Measurements from ENCODE around the gene ANKS1B.

Gene ANKS1B

GRCh38 chr12:99153293-99153692 is 831.4 kb downstream of the ANKS1B start:
- no peak overlapping the region for H3K4me3 ChIP-seq (ENCODE audit: low read depth, low read length)
- no peak for TF ChIP-seq CTCF (IDR thresholded peaks at IDR 0.05; ENCODE audit: low read depth, low read length)
- no peak for DNase-seq

GRCh38 chr12:99152337-99152736 is 832.4 kb downstream of the ANKS1B start:
- Histone ChIP-seq H3K4me1 (no peaks in the 10 kb centered on the region), H3K27me3 (no peaks in the 10 kb centered on the region), H3K36me3 (no peaks in the 10 kb centered on the region), H3K9me3 (no peaks in the 10 kb centered on the region), H3K4me3 (ENCODE audit: low read depth, low read length) (no peak overlapping the region)
- DNase-seq = no peak
- no peak for TF ChIP-seq CTCF (IDR thresholded peaks at IDR 0.05; ENCODE audit: low read depth, low read length)

More at GRCh38 chr12:99153293-99153692, 831.4 kb downstream of the ANKS1B start:
- H3K9me3 ChIP-seq = no peaks in the 10 kb centered on the region
- H3K36me3 ChIP-seq = no peaks in the 10 kb centered on the region
- no peaks in the 10 kb centered on the region for H3K27me3 ChIP-seq
- H3K4me1 ChIP-seq = no peaks in the 10 kb centered on the region

GRCh38 chr12:99151744-99152143 is 833.0 kb downstream of the ANKS1B start:
- no peak for DNase-seq
- Histone ChIP-seq H3K4me1 (no peaks in the 10 kb centered on the region), H3K4me3 (ENCODE audit: low read depth, low read length) (no peak overlapping the region), H3K9me3 (no peaks in the 10 kb centered on the region), H3K27me3 (no peaks in the 10 kb centered on the region), H3K36me3 (no peaks in the 10 kb centered on the region)
- TF ChIP-seq CTCF (IDR thresholded peaks at IDR 0.05; ENCODE audit: low read depth, low read length) = no peak

GRCh38 chr12:99147130-99147529 is 837.6 kb downstream of the ANKS1B start:
- no peaks in the 10 kb centered on the region for H3K36me3 ChIP-seq
- no peaks in the 10 kb centered on the region for H3K27me3 ChIP-seq
- DNase-seq = no peak
- no peak overlapping the region for H3K4me3 ChIP-seq (ENCODE audit: low read depth, low read length)
- no peak for TF ChIP-seq CTCF (IDR thresholded peaks at IDR 0.05; ENCODE audit: low read depth, low read length)
- H3K9me3 ChIP-seq = no peaks in the 10 kb centered on the region
- no peaks in the 10 kb centered on the region for H3K4me1 ChIP-seq

- H3K4me1 ChIP-seq = no peaks in the 10 kb centered on the region
- TF ChIP-seq CTCF (IDR thresholded peaks at IDR 0.05; ENCODE audit: low read depth, low read length) = no peak
- DNase-seq = no peak
- H3K9me3 ChIP-seq = no peaks in the 10 kb centered on the region
- H3K27me3 ChIP-seq = no peaks in the 10 kb centered on the region
- H3K36me3 ChIP-seq = no peaks in the 10 kb centered on the region
- no peak overlapping the region for H3K4me3 ChIP-seq (ENCODE audit: low read depth, low read length)
These were observed 838.0 kb downstream of the ANKS1B start for GRCh38 chr12:99146730-99147129.

GRCh38 chr12:99146185-99146584 is 838.6 kb downstream of the ANKS1B start:
- Histone ChIP-seq H3K27me3 (no peaks in the 10 kb centered on the region), H3K36me3 (no peaks in the 10 kb centered on the region), H3K4me3 (ENCODE audit: low read depth, low read length) (no peak overlapping the region), H3K9me3 (no peaks in the 10 kb centered on the region), H3K4me1 (no peaks in the 10 kb centered on the region)
- TF ChIP-seq CTCF (IDR thresholded peaks at IDR 0.05; ENCODE audit: low read depth, low read length) = no peak
- DNase-seq = no peak
